Epithelial cell of proximal tubule (primary cell): Measurements from ENCODE around the gene ACER2. TPM values are rescaled to one million over a fixed set of nuclear protein-coding genes. Genes with fewer than 3 reads are reported as not detected.
"Not testable (repeated sequence)": the region's sequence is repeated elsewhere in the genome, so short reads cannot be mapped to it uniquely, and the experiment has no call there.

Experiments used
- DNase-seq: peaks from one replicate; pipeline ENCODE4 v3.0.0-alpha.2; 2011; ENCODE audit warnings: low read depth
- H3K4me3 ChIP-seq: 2 replicates; pipeline ENCODE4 v1.5.1; 2011; ENCODE audit warnings: low read depth, mild to moderate bottlenecking, low read length
- CTCF ChIP-seq: conservative IDR thresholded peaks from 2 replicates; pipeline ENCODE4 v1.5.1; 2012; ENCODE audit warnings: low read depth, mild to moderate bottlenecking, low read length
- total RNA-seq: library from RNA; depleted of rRNA; stranded (reverse); fragments of >200 nt; gene quantifications from 2 replicates; pipeline ENCODE4 v1.2.3, GENCODE V29; 2015

The ACER2 gene
- total RNA-seq, 1 donor from 2014 or later, result 4.1 TPM

DNA sequence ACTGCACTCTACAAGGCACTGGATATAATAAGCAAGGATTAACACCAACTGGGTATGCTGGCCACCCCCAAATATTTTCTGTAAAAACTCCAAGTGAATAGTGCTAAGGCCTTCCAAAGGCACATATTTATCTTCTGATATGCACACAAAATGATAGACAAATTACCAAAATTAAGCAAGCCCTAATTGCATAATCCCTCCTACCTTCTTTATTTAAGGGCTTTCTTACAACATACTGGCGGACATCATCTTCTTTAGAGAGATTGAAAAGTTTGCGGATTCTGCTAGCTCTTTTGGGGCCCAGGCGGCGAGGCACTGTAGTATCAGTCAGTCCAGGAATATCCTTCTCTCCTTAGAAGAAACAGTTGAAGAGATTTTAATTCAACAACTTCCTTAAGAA, 30.6 kb upstream of the ACER2 start:
- TF ChIP-seq CTCF, result no peak
- peak overlapping the region; percentile 83 for H3K4me3 ChIP-seq
- no peak for DNase-seq

- no peak for DNase-seq
- no peak for TF ChIP-seq CTCF
- H3K4me3 ChIP-seq, result peak overlapping the region; percentile 83
Observed at GRCh38 chr9:19378647-19379046, 30.2 kb upstream of the ACER2 start.

- DNase-seq, result no peak
- TF ChIP-seq CTCF, result no peak
Observed at GRCh38 chr9:19379283-19379682, 29.5 kb upstream of the ACER2 start.

GRCh38 chr9:19379697-19380046, 29.1 kb upstream of the ACER2 start:
- no peak for DNase-seq
- TF ChIP-seq CTCF, result no peak
- peak overlapping the region; percentile 83 for H3K4me3 ChIP-seq

More at GRCh38 chr9:19379283-19379682, 29.5 kb upstream of the ACER2 start:
- H3K4me3 ChIP-seq, result peak overlapping the region; percentile 83

DNA sequence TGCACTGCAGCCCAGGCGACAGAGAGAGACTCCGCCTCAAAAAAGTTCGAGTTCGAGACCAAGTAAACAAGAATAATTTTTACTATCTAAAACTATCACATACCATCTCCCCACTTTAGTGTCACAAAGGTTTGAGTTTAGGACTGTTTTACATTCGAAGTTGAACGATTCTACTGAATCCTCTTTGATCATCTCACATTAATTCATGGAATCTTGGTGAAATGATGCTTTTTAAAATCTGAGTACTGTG, 28.1 kb upstream of the ACER2 start:
- no peak for TF ChIP-seq CTCF
- H3K4me3 ChIP-seq, result peak overlapping the region; percentile 83
- no peak for DNase-seq

DNA sequence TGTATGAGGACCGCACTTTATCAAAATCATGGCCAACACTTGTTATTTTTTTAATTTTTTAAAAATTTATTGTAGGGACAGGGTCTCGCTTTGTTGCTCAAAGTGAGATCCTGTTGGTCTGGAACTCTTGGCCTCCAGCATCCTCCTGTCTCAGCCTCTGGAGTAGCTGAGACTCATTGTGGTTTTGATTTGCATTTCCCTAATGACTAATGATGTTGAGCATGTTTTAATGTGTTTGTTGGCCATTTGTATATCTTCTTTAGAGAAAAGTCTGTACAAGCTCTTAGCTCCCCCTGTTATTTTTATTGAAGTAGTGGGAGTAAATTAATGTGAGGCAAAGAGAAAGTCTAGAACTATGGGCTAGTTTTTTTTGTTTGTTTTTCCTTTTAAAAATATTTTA, 27.2 kb upstream of the ACER2 start:
- no peak for TF ChIP-seq CTCF
- DNase-seq, result no peak
- no peak overlapping the region for H3K4me3 ChIP-seq

DNA sequence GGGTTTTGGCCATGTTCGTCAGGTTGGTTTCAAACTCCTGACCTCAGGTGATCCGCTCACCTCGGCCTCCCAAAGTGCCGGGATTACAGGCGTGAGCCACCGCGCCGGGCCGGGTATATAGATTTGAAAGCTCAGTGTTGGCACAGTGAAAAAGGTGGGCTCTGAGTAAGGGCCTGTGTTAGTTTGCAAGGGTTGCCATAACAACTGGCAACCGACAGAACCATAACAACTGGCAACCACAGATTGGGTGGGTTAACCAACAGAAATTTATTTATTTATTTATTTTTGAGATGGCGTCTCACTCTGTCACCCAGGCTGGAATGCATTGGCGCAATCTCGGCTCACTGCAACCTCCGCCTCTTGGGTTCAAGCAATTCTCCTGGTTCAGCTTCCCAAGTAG, 23.6 kb upstream of the ACER2 start:
- H3K4me3 ChIP-seq, DNase-seq: not testable (repeated sequence)

DNA sequence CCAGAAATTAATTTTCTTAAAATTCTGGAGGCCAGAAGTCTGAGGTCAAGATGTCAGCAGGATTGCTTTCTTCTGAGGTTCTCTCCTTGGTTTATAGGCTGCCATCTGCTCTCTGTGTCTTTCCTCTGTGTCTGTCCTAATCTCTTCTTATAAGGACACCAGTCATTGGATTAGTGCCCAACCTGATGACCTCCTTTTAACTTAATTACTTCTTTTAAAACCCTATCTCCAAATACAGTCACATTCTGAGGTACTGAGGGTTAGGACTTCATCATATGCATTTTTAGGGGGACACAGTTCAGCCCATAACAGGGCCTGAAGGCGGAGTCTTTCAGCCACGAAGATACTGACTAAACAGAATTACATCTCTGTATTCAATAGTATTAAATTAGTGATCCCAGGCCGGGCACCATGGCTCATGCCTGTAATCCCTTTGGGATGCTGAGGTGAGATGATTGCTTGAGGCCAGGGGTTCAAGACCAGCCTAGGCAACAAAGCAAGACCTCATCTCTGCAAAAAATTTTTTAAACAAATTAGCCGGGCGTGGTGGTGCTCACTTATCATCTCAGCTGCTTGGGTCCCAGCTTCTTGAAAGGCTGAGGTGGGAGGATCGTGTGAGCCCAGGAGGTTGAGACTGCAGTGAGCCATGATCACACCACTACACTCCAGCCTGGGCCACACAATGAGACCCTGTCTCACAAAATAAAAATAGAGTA, 22.9 kb upstream of the ACER2 start:
- no peak for TF ChIP-seq CTCF
- H3K4me3 ChIP-seq, result no peak overlapping the region
- DNase-seq, result no peak
